Panc1 (cell line): ENCODE data around the gene VKORC1. TPM values are rescaled to one million over a fixed set of nuclear protein-coding genes. Genes with fewer than 3 reads are reported as not detected.

ENCODE experiments used
- ATAC-seq: fragments of 200-7000 bp; cut with Tn5 transposase; 2 replicates; pipeline ENCODE4 v1.9.1; 2020; ENCODE audit warnings: mild to moderate bottlenecking, moderate library complexity
- BruUV-seq: library from RNA; stranded (reverse); fragments of 400-500 nt; replicated peaks from 2 replicates; lab custom pipeline; 2021; lab: Mats Ljungman, UMichigan
- CTCF ChIA-PET: fragments of 300-600 bp; sonication (Branson Sonifier 250); formaldehyde crosslinking; loops from one replicate; lab custom pipeline; 2022; ENCODE audit warnings: antibody characterized with exemption; lab: Charles Lee
- POLR2A ChIA-PET: fragments of 300-600 bp; sonication (Branson Sonifier 250); formaldehyde crosslinking; loops from one replicate; lab custom pipeline; 2022; ENCODE audit warnings: antibody characterized with exemption; lab: Charles Lee
- DNase-seq: peaks from one replicate; pipeline ENCODE4 v3.0.0-alpha.2; 2010; ENCODE audit warnings: low read depth, low spot score
- H3K27ac ChIP-seq: 2 replicates; pipeline ENCODE4 v1.5.1; 2011; ENCODE audit warnings: mild to moderate bottlenecking, low read length, inconsistent platforms
- H3K27me3 ChIP-seq: fragments of 200-500 bp; sonication (Bioruptor generic); 2 replicates; pipeline ENCODE4 v1.6.0; 2014; ENCODE audit warnings: low read length, inconsistent platforms; ENCODE audit not compliant: control insufficient read depth, insufficient read depth
- H3K36me3 ChIP-seq: fragments of 200-500 bp; sonication (Bioruptor generic); 2 replicates; pipeline ENCODE4 v1.5.1; 2014; ENCODE audit warnings: inconsistent platforms, mild to moderate bottlenecking, low read length, moderate library complexity; ENCODE audit not compliant: control insufficient read depth, insufficient read depth
- H3K4me1 ChIP-seq: 2 replicates; pipeline ENCODE4 v1.5.1; 2011; ENCODE audit warnings: inconsistent platforms, mild to moderate bottlenecking, low read length, moderate library complexity; ENCODE audit not compliant: control insufficient read depth, insufficient read depth
- H3K4me3 ChIP-seq, 2 experiments: 2 replicates each; pipeline ENCODE4 v1.5.1; 2011 to 2012; ENCODE audit warnings: low read depth in 2 of 2, low read length in 2 of 2, mild to moderate bottlenecking in 2 of 2, inconsistent platforms in 1 of 2, moderate library complexity in 1 of 2
- H3K9me3 ChIP-seq: fragments of 200-500 bp; sonication (Bioruptor generic); 2 replicates; pipeline ENCODE4 v1.5.1; 2014; ENCODE audit warnings: low read depth, mild to moderate bottlenecking, inconsistent platforms, low read length, moderate library complexity; ENCODE audit not compliant: control insufficient read depth, insufficient read depth
- POLR2AphosphoS5 ChIP-seq: IDR thresholded peaks from 2 replicates; pipeline ENCODE4 v1.6.1; 2012; ENCODE audit warnings: mild to moderate bottlenecking, low read depth, low read length, moderate library complexity
- REST ChIP-seq, 2 experiments: IDR thresholded peaks; 2 replicates each; pipeline ENCODE4 v1.6.1; 2011 to 2012; ENCODE audit warnings: low read depth in 2 of 2, control low read depth in 1 of 2, low read length in 1 of 2, mild to moderate bottlenecking in 1 of 2, moderate library complexity in 1 of 2; ENCODE audit not compliant: insufficient read depth in 1 of 2
- SIN3A ChIP-seq: IDR thresholded peaks from 2 replicates; pipeline ENCODE4 v1.6.1; 2012; ENCODE audit warnings: low read depth, mild to moderate bottlenecking, low read length, moderate library complexity, borderline replicate concordance; ENCODE audit not compliant: insufficient read depth
- TCF7L2 ChIP-seq: IDR thresholded peaks from 2 replicates; pipeline ENCODE4 v1.6.1; 2011; ENCODE audit warnings: mild to moderate bottlenecking, low read depth, low read length, inconsistent platforms
- in situ Hi-C: cut with HindIII; loops from 2 replicates; pipeline ENCODE4 v1.10.0; 2016; ENCODE audit warnings: low sequenced_read_pairs, low pct_unique_long_range_greater_than_20kb
- intact Hi-C: fragments of 100-400 bp; cut with micrococcal nuclease; formaldehyde crosslinking; loops from one replicate; pipeline ENCODE4 v1.10.0; 2022; ENCODE audit not compliant: unreplicated experiment
- total RNA-seq: library from RNA; stranded (reverse); gene quantifications from one replicate; pipeline ENCODE4 v1.2.1, GENCODE V29; 2021; ENCODE audit not compliant: unreplicated experiment
- TF ChIP-seq, protein P1 (sequence below): fragments of 450-650 bp; IDR thresholded peaks from 2 replicates; pipeline ENCODE4 v1.5.1; 2017; ENCODE audit warnings: mild to moderate bottlenecking

VKORC1 gene
- total RNA-seq, 1 experiment from 2014 or later: 109 TPM

DNA sequence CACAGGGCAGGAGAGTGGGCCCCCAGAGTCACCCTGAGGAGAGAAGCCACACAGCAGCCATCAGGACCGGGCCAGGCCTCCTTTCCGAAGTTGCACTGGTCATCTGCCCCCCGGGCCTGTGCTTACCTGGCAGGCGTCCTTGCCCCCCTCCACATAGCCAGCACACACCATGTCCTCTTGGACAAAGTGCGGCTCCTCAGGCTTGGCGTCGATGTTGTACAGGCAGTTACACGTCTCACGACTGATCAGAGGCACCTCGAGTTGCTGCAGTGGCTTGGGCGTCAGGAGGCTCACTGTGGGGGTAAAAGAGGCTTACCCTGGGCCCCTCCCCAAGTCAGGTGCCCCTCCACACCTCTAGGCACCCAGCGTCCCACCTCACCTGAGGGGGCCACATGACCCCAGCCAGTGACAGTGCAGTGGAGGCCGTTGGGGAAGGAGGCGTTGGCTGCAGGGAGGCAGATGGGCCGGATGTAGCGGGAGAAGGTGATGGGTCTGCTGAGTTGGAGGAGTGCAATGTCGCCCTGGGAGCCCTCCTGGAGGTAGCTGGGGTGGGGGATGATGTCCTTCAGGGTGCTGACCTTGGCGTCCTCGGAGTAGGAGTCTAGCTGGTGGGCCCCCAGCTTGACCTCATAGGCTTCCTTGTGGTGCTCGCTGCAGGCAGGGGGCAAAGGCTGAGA is 37.8 kb upstream of the VKORC1 start:
- CTCF ChIA-PET: interaction anchor here (1.2 to 1.5 kb wide), 2 partner anchors 10 kb away, joined by 3 to 5 read pairs; no protein-coding TSS in a partner anchor
- H3K4me1 ChIP-seq: no peaks in the 10 kb centered on the region
- POLR2A ChIA-PET: no interaction called here

DNA sequence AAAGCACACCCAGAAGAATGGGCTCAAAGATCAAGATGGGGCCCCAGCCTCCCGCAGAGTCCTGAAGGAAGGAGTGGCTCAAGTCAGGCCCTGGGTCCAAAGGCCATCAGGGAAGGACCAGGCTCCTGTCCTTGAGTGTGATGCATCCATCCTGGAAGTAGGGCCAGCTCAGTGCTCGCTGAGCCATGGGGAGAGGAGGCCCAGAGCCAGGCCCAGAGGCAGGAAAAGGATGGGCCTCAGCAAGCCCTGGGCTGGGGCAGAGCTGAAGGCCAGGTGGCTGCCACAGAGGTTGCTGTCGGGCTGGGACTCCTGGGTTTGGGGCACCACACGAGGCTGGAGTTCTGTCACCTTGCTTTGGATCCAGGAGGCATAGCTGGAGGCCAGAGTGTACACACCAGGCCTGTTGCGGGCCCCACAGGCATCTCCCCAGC is 37.3 kb upstream of the VKORC1 start:
- ATAC-seq: no peak
- no peak for TF ChIP-seq SIN3A
- no TSS peak for BruUV-seq
- Histone ChIP-seq H3K27ac (no peak overlapping the region), H3K36me3 (no peaks in the 10 kb centered on the region), H3K27me3 (no peaks in the 10 kb centered on the region), H3K9me3 (no peaks in the 10 kb centered on the region), H3K4me3 (no peak overlapping the region), H3K4me1 (no peaks in the 10 kb centered on the region)
- POLR2A ChIA-PET: no interaction called here
- in situ Hi-C loops (no loop called here), intact Hi-C loops (no loop called here)
- no peak for DNase-seq
- CTCF ChIA-PET: interaction anchor here (1.5 kb wide), 1 partner anchor 10 kb away, joined by 3 read pairs; no protein-coding TSS in a partner anchor

More for the DNA sequence above, 37.8 kb upstream of the VKORC1 start:
- no TSS peak for BruUV-seq
- H3K4me3 ChIP-seq: no peak overlapping the region
- in situ Hi-C loops: no loop called here
- H3K9me3 ChIP-seq: no peaks in the 10 kb centered on the region
- ATAC-seq: no peak
- H3K27me3 ChIP-seq: no peaks in the 10 kb centered on the region
- H3K27ac ChIP-seq: no peak overlapping the region
- no peak for DNase-seq
- intact Hi-C loops: no loop called here
- H3K36me3 ChIP-seq: no peaks in the 10 kb centered on the region
- TF ChIP-seq TCF7L2 (no peak), SIN3A (no peak), REST (IDR thresholded peaks at IDR 0.05; ENCODE audit: insufficient read depth in 1 of 2, low read depth in 2 of 2, low read length in 1 of 2) (no peak), POLR2AphosphoS5 (no peak)
- TF ChIP-seq, protein P1, sequence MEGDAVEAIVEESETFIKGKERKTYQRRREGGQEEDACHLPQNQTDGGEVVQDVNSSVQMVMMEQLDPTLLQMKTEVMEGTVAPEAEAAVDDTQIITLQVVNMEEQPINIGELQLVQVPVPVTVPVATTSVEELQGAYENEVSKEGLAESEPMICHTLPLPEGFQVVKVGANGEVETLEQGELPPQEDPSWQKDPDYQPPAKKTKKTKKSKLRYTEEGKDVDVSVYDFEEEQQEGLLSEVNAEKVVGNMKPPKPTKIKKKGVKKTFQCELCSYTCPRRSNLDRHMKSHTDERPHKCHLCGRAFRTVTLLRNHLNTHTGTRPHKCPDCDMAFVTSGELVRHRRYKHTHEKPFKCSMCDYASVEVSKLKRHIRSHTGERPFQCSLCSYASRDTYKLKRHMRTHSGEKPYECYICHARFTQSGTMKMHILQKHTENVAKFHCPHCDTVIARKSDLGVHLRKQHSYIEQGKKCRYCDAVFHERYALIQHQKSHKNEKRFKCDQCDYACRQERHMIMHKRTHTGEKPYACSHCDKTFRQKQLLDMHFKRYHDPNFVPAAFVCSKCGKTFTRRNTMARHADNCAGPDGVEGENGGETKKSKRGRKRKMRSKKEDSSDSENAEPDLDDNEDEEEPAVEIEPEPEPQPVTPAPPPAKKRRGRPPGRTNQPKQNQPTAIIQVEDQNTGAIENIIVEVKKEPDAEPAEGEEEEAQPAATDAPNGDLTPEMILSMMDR: no peak

GRCh38 chr16:31131416-31131815 is 36.8 kb upstream of the VKORC1 start:
- ATAC-seq: no peak
- in situ Hi-C loops (no loop called here), intact Hi-C loops (no loop called here)
- no peak overlapping the region for H3K27ac ChIP-seq
- DNase-seq: no peak
- H3K36me3 ChIP-seq: no peaks in the 10 kb centered on the region
- ChIA-PET CTCF (interaction anchor here (1.5 kb wide), 1 partner anchor 11 kb away, joined by 3 read pairs; no protein-coding TSS in a partner anchor), POLR2A (no interaction called here)
- TF ChIP-seq TCF7L2: no peak
- BruUV-seq: no TSS peak
- H3K27me3 ChIP-seq: no peaks in the 10 kb centered on the region
- H3K4me3 ChIP-seq: no peak overlapping the region
- H3K9me3 ChIP-seq: no peaks in the 10 kb centered on the region
- no peaks in the 10 kb centered on the region for H3K4me1 ChIP-seq
